ENCODE measurements around the gene ADAMTSL5.
"Not testable (repeated sequence)": the region's sequence is repeated elsewhere in the genome, so short reads cannot be mapped to it uniquely, and the experiment has no call there.

The ADAMTSL5 gene

DNA sequence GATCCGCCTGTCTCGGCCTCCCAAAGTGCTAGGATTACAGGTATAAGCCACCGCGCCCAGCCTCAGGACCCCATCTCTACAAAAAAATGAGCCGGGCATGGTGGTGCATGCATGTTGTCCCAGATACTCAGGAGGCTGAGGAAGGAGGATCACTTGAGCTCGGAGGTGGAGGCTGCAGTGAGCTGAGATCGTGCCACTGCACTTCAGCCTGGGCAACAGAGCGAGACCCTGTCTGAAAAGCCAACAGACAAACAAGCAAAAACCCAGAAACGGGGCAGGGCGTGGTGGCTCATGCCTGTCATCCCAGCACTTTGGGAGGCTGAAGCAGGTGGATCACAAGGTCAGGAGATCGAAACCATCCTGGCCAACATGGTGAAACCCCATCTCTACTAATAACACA, 18.0 kb upstream of the ADAMTSL5 start:
- not testable (repeated sequence) for DNase-seq (ENCODE audit: low spot score)

DNA sequence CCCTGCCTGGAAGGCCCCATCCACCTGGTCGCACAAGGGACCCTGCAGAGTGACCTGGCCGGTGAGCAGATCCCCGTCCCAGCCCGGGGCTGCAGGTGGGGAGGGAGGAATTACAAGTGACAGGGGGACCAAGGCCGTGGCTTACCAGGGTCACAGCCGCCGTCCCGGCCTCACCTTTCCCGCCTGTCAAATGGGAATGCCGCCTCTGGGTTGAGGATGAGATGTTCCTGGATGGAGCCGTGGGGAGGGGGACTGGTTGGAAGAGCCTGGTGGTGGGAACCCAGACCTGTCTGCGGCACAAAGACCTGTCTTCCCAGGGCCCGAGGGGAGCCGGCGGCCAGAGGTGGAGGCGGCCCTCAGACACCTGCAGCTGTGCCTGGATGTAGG, 16.6 kb upstream of the ADAMTSL5 start:
- DNase-seq (ENCODE audit: low spot score), result no peak

DNA sequence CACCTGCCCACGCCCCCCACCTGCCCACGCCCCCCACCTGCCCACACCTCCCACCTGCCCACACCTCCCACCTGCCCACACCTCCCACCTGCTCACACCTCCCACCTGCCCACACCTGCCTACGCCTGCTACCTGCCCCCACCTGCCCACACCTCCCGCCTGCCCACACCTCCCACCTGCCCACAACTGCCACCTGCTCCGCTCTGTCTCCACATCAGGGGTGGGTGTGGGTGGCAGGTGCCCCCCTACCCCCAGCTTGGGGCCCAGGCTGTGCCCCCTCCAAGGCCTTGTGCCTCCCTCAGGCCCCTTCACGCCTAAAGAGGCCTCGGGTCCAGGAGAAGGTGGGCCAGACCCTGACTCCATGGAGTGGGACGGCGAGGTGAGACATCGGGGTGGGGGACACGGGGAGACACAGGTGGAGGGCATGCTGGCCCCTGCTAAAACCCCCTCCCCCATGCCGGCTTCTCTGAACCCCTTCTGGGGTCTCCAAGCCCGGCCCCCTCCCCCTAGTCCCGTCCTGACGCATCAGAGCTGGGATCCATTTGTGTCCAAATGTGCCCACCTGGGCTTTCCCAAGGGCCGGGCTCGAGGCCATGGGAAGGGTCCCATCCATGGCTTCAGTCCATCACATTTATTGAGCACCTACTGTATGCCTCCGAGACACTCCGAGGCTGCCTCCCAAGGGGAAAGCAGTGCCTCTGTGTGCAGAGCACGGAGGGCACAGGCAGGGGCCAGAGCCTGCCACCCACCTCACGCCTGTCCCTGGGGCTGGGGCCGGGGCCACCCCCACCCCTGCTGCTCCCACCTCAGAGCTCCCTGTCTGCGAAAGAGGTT, 16.0 kb upstream of the ADAMTSL5 start:
- DNase-seq (ENCODE audit: low spot score), result no peak

DNA sequence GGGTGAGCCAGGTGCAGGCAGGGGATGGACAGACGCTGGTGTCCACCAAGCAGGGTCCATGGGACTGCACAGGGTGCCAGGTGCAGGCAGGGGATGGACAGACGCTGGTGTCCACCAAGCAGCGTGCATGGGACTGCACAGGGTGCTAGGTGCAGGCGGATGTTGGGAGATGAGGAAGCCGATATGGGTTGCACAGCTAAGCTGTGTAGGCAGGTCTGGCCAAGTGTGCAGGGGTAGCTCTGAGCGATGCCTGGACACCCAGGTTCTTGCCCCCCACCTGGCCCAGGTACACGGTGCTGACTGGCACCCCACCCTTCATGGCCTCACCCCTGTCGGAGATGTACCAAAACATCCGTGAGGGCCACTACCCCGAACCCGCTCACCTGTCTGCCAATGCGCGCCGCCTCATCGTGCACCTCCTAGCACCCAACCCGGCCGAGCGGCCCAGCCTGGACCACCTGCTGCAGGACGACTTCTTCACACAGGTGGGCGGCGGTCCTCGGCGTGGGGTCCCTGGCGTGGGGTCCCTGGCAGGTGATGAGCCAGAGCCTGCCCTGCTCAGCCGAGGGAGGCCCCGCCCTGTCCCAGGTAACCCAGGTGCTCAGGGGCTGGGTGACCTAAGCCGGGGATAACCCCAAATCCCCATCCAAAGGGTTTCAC, 15.0 kb upstream of the ADAMTSL5 start:
- DNase-seq (ENCODE audit: low spot score), result no peak

- no peak for DNase-seq (ENCODE audit: low spot score)
Measured at GRCh38 chr19:1526979-1527649, 14.3 kb upstream of the ADAMTSL5 start.

- no peak for DNase-seq (ENCODE audit: low spot score)
Measured at GRCh38 chr19:1526066-1526778, 13.4 kb upstream of the ADAMTSL5 start.

DNA sequence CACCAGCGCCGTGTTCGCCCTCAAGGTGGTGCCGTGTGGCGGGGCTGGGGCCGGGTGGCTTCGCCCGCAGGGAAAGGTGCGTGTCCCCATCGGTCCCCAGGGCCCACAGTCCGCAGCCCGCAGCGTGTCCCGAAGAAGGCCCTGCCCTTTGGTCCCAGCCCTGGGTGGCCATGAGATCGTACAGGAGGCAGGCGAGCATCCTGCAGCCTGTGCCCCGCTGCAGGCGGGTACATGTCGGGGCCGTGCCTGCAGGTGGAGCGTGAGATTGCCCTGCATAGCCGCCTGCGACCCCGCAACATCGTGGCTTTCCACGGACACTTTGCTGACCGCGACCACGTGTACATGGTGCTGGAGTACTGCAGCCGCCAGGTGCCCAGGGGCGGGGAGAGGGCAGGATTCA, 12.5 kb upstream of the ADAMTSL5 start:
- DNase-seq (ENCODE audit: low spot score), result no peak

DNA sequence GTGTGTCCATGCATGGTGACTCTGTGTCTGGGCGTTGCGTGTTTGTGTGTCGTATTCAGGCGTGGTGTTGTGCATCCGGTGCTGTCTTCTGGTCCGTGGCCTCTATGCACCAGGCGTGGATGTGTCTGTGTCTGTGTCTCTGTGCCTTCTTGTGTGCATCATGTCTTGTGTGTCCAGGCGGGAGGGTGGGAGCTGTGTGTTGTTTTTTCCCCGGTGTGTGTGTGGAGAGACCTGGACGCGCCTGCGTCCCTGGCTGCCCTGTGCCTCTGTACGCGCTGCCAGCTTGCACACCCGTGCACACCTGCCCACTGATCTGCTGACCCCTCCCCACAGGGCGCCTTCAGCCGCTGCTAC, 12.1 kb upstream of the ADAMTSL5 start:
- DNase-seq (ENCODE audit: low spot score), result no peak

DNA sequence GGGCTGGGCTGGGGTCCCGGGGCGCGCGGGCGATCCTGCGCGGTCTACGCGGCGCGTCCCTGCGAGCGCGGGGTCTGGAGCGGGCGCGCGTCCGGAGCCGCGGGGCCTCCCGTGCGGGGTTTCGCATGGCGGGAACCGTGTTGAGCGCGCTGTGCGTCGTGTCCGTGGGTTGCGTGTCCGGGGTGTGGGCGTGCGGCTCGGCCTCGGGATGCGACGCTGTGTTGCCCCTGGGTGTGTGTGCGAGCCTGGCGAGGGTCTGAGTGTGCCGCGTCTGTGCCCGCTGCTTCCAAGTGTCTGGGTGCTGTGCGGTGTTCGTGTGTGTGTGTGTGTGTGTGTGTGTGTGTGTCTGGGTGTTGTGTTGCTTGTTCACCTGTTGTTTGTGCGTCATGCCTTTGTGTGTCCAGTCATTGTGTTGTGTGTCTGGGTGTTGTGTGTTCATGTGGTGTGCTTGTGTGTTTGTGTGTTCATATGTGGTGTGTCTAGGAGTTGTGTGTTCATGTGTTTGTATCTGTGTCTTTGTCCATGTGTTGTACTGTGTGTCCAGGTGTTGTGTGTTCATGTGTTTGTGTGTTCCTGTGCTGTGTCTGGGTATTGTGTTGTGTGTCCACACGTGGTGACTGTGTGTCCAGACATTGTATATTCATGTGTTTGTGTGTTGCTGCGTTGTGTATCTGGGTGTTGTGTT, 11.6 kb upstream of the ADAMTSL5 start:
- no peak for DNase-seq (ENCODE audit: low spot score)

GRCh38 chr19:1523412-1524286, 10.8 kb upstream of the ADAMTSL5 start, which contains the start of gene PLK5:
PLK5 (plus strand) TSS chr19:1524077; CDS start chr19:1526997, 2,920 bp downstream.
- DNase-seq (ENCODE audit: low spot score), result no peak

DNA sequence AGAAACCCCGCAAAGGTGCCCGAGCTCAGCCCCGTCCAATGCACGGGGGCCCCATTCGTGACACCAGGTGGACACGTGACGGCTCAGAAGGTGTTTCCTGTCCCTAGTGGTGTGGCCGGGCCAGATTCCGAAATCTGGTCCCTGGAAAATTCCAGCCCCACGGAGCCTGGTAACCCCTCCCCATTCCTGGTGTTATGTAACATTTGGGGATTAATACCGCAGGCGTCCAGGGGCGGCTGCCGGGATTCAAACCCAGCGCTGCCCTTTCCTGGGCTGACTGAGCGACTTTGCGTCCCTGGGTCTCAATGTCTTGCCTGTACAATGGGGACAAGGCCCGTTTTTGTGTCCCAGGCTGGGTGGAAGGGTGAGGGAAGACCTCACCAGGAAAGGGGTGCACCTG, 10.0 kb upstream of the ADAMTSL5 start:
- no peak for DNase-seq (ENCODE audit: low spot score)

DNA sequence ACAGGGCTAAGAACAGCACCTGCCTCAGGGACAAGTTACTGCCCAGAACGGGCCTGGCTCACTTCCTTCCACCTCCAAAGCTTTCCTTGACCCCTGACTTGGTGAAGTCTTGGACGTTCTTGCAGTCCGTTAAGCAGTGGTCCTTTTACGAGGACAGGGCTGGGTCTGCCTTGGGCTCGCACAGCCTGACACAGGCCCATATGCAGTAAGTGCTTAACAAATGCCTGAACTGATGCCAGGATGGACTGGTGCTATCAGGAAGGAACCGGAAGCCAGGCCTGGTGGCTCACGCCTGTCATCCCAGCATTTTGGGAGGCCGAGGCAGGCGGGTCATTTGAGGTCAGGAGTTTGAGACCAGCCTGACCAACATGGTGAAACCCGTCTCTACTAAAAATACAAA, 9.2 kb upstream of the ADAMTSL5 start:
- DNase-seq (ENCODE audit: low spot score), result no peak

- DNase-seq (ENCODE audit: low spot score), result peak; percentile 36
Measured at GRCh38 chr19:1521636-1522035, 8.8 kb upstream of the ADAMTSL5 start.

GRCh38 chr19:1520203-1520780, 7.5 kb upstream of the ADAMTSL5 start:
- no peak for DNase-seq (ENCODE audit: low spot score)

- DNase-seq (ENCODE audit: low spot score), result not testable (repeated sequence)
Measured at GRCh38 chr19:1519802-1520201, 7.0 kb upstream of the ADAMTSL5 start.

DNA sequence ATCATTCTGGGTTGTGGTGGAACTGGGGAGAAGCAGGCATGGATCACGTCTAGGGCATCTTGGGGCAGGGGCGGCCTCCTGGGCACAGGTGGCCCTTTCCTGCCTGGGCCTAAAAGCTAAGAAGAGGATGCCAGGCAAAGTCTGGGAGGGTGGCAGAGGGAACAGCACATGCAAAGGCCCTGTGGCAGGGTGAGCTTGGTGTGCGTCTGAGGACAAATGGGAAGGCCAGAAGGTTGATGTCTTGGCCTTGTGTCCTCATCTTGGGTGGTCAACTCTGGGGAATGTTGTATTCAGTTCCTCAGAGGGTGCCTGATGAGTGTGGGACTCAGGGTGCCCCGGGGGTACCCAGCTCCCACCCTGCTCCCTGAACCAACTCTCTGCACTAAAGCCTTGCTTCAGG, 5.7 kb upstream of the ADAMTSL5 start:
- DNase-seq (ENCODE audit: low spot score), result no peak

DNA sequence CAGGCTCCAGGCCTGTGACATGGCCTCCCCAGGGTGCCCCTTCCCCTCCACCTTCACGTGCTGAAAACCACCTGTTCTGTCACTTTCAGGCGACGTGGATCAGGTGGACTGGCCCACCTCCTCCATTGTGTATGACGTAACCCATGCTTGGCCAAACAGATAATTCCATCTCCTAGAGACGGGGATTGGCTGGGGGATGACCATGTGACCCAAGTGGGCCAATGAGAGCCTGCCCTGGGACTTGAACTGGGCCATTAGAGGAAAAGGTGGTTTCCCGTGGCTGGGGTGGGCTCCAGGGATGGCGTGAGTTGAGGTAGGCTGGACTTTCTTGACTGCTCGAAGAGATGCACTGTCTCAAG, 3.6 kb upstream of the ADAMTSL5 start:
- no peak for DNase-seq (ENCODE audit: low spot score)

DNA sequence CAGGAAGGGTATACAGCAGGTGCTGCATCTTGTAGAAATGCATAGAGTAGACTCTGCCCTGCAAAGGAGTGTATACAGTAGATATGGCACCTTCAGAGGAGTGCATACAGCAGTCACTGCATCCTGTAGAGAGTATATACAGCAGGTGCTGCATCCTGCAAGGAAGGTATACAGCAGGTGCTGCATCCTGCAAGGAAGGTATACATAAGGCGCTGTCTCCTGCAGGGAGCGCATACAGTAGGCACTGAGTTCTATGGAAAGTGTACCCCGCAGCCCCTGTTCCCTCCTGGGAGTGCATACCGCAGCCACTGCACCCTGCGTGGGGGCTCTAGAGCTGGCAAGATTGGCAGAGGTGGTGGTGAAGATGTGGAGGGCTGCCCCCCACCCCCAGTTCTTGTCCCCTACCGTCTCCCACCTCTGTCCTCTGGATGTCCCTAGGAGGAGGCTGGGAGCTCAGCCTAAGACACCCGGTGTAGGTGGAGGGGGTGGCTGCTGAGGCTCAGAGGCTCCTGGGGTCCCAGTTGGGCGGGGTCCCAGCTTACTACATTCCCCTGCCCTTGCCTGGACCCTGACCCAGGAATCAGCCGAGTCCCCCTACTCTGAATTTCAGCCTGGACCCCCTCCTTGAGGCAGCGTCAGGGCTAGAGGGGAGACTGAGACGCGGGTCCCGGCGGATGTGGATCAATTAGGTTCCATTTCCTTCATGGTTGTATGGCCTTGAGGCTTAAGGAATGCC, 2.3 kb upstream of the ADAMTSL5 start:
- DNase-seq (ENCODE audit: low spot score), result no peak

- no peak for DNase-seq (ENCODE audit: low spot score)
Measured at GRCh38 chr19:1514295-1514661, 1.5 kb upstream of the ADAMTSL5 start.

Data from pons (tissue), 1 donor.